ENCODE results near the gene IGF2R.

DNA sequence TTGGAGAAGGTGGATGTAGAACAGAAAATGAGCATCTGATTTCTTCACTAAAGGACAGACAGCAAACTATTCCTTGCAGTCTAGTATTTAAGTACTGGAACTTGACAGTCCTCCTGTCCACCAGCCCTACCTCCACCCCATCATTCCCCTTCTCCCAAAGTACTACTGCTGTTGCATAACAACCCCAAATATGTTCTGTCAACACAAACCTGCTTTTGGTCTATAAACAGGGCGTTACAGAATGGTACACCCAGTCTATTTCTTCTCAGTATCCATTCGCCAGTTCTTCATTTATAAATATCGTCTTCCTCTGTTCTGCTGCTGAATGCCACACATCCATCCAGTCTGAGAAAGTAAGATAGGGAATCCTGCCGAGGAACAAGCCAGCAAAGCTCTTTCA lies 125.1 kb downstream of the IGF2R start:
- TF ChIP-seq, protein P1, sequence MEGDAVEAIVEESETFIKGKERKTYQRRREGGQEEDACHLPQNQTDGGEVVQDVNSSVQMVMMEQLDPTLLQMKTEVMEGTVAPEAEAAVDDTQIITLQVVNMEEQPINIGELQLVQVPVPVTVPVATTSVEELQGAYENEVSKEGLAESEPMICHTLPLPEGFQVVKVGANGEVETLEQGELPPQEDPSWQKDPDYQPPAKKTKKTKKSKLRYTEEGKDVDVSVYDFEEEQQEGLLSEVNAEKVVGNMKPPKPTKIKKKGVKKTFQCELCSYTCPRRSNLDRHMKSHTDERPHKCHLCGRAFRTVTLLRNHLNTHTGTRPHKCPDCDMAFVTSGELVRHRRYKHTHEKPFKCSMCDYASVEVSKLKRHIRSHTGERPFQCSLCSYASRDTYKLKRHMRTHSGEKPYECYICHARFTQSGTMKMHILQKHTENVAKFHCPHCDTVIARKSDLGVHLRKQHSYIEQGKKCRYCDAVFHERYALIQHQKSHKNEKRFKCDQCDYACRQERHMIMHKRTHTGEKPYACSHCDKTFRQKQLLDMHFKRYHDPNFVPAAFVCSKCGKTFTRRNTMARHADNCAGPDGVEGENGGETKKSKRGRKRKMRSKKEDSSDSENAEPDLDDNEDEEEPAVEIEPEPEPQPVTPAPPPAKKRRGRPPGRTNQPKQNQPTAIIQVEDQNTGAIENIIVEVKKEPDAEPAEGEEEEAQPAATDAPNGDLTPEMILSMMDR (IDR thresholded peaks at IDR 0.05): no peak
- no peak for TF ChIP-seq POLR2A (IDR thresholded peaks at IDR 0.05)
